ENCODE measurements around the gene GCNT2. TPM values are rescaled to one million over a fixed set of nuclear protein-coding genes. Genes with fewer than 3 reads are reported as not detected.
A peak's percentile ranks its signal among the peaks of the same experiment; 100 is the strongest.
"Not testable (repeated sequence)": the region's sequence is repeated elsewhere in the genome, so short reads cannot be mapped to it uniquely, and the experiment has no call there.

The GCNT2 gene
- total RNA-seq, 1 donor from 2014 or later = 42.2 TPM

DNA sequence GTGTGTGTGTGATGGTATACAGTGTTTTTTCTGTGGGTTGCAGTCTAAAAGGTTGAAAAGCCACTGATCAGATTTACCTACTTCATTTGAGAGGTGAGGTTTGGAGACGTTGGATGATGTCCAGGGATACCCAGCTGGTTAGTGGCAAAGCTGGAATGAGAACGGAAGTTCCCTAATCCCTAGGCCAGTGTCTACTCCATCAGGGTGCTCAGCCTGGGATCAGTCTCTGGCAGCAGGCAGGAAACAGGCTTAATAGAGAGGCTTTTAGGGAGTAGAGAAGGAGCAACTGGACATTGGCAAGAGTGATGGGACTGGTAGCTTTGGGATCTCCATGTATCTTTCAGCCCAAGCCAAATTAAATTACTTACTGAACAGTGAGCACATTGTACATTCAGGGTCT is 92.6 kb downstream of the GCNT2 start:
- no peak for DNase-seq

DNA sequence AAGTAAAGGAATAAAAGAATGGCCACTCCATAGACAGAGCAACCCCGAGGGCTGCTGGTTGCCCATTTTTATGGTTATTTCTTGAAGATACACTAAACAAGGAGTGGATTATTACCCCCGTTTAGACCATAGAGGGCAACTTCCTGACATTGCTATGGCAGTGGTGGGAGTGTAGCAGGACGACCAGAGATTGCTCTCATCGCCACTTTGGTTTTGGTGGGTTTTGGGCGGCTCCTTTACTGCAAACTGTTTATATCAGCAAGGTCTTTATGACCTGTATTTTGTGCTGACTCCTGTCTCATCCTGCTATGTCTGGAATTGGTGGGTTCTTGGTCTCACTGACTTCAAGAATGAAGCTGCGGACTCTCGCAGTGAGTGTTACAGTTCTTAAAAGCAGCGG is 94.5 kb downstream of the GCNT2 start:
- no peak for DNase-seq

DNA sequence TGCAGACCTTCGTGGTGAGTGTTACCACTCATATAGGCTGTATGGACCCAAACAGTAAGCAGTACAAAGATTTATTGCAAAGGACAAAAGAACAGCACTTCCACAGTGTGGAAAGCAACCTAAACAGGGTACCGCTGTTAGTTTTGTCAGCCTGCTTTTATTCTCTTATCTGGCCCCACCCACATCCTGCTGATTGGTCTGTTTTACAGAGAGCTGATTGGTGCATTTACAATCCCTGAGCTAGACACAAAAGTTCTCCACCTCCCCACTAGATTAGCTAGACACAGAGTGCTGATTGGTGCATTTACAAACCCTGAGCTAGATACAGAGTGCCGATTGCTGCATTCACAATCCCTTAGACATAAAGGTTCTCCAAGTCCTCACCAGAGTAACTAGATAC is 95.1 kb downstream of the GCNT2 start:
- not testable (repeated sequence) for DNase-seq

DNA sequence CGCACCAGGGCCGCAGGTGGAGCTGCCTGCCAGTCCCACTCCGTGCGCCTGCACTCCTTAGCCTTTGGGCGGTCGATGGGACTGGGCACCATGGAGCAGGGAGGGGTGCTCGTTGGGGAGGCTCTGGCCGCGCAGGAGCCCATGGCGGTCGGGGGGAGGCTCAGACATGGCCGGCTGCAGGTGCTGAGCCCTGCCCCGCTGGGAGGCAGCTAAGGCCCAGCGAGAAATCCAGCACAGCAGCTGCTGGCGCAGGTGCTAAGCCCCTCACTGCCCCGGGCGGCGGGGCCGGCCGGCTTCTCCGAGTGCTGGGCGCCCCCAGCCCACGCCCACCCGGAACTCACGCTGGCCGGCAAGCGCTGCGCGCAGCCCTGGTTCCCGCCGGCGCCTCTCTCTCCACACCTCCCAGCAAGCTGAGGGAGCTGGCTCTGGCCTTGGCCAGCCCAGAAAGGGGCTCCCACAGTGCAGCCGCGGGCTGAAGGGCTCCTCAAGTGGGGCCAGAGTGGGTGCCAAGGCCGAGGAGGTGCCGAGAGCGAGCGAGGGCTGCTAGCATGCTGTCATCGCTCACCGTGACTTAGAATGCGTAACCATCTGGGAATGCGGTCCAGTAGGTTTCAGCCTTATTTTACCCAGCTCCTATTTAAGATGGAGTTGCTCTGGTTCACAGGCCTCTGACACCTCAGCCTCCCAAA is 96.0 kb downstream of the GCNT2 start:
- DNase-seq = no peak

GRCh38 chr6:10618409-10618808 is 97.3 kb downstream of the GCNT2 start:
- DNase-seq = no peak

GRCh38 chr6:10621213-10621612 is 100.1 kb downstream of the GCNT2 start:
- peak; percentile 9 for DNase-seq

DNA sequence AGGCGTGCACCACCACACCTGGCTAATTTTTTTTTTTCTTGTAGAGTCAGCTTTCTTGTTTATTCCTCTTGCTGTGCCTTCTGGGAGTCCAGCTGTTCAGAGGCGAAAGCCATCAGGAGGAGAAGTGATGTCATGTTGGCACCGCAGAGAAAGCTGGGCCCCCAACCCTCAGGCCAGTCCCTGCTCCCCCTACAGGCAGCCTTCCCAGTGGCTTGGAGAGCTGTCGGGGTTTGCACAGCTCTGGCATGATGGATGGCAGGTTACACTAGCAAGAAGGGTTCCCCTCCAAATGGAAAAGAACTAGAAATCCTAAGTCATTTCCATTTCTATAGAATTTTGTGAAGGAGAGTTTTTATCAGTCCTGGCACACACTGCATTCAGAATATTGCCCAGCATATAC is 100.7 kb downstream of the GCNT2 start:
- DNase-seq = no peak

- no peak for DNase-seq
These were observed 103.7 kb downstream of the GCNT2 start for GRCh38 chr6:10624836-10625235.

- DNase-seq = no peak
These were observed 105.1 kb downstream of the GCNT2 start for GRCh38 chr6:10626154-10626741.

DNA sequence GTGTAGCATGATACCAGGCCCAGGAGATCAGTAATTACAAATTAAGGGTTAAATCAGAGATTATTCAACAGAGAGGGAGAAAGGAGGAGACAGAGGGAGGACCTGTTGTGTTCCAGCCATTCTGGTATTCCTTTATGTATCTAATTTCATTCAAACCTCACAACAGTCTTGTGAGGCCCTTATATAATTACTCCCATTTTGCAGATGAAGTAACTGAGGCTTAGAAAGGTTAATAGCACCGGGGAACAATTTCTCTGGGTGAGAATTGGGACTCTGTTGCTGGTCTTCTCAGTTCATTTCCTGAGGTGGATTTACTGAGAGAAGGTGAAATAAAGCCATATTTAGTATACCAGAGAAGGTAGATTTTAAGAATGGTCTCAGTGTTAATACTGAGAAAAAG is 106.6 kb downstream of the GCNT2 start:
- no peak for DNase-seq

DNA sequence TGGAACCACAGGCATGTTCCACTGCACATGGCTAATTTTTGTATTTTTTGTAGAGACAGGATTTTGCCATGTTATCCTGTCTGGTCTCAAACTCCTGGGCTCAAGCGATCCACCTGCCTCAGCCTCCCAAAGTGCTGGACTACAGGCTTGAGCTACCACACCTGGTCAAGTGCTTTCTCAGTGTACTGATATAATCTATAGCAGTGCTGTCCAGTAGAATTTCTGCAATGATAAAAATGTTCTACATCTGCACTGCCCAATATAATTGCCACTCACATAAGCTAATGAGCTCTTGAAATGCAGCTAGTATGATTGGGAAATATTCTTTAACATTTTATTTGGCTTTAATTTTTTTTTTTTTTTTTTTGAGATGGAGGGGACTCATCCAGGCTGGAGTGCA is 109.0 kb downstream of the GCNT2 start:
- no peak for DNase-seq

DNA sequence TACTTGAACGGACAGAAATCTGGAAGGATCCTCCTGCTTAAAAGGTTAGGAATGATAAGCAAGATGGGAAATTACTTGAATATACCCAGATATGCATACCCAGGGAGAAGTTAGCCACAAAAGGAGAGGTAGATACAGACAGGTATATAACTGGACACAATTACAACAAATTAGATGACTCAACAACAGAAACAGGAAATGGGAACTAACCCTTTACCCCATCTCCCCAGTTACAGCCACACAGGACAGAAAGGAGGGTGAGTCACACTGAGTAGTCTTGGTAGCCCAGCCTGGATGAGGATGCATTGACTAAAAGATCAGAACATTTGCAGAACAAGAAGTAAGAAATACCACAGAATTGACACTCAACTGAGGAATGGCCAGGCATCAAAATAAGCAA is 112.1 kb downstream of the GCNT2 start:
- DNase-seq = peak; percentile 81

GRCh38 chr6:10640412-10640811 is 119.3 kb downstream of the GCNT2 start:
- DNase-seq = no peak

DNA sequence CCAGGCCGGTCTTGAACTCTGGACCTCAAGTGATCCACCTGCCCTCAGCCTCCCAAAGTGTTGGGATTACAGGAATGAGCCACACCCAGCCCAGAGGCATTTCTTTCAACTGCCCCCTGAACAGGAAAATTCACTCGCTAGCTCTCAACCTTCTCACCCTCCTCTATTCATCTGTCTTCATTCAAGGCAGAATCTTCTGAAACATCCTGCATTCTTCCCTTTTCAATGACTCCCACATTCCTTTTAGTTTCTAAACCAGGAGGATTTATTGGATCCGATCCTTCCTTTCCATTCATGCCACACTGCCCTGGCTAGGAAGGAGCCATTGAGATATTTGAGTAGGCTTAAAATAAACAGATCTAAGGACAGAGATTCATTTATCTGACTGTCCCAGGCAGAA is 120.4 kb downstream of the GCNT2 start:
- DNase-seq = no peak

- DNase-seq = no peak
These were observed 122.1 kb downstream of the GCNT2 start for GRCh38 chr6:10643201-10643651.

GRCh38 chr6:10644225-10644624 is 123.1 kb downstream of the GCNT2 start:
- no peak for DNase-seq

DNA sequence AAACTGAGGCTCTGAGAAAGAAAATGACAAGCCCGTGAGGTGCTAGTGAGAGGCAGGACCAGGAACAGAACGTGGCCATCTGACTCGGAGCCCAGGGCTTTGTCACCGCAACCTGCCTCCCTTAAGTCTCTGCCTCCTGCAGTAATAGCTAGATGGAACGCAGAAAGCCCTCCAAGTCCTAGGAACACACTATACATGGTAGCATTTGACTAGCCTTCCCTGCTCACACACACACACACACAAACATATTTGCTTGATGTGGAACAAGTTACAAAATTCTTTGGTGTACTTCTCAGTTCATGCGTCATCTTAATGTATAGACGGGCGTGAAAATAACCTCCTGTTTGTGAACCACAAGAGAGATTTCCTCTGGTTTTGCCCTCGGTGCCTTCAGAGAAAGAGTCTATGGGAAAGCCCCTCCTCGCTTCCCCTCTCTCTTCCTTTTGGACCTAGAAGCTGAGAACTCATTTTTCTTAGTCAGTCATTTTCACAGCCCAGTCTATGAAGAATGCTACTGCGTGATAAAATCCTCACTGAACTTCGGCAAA is 134.4 kb downstream of the GCNT2 start:
- no peak for DNase-seq

- DNase-seq = no peak
These were observed 138.0 kb downstream of the GCNT2 start for GRCh38 chr6:10658910-10659698.

- peak; percentile 21 for DNase-seq
These were observed 138.7 kb downstream of the GCNT2 start for GRCh38 chr6:10659699-10660348.

DNA sequence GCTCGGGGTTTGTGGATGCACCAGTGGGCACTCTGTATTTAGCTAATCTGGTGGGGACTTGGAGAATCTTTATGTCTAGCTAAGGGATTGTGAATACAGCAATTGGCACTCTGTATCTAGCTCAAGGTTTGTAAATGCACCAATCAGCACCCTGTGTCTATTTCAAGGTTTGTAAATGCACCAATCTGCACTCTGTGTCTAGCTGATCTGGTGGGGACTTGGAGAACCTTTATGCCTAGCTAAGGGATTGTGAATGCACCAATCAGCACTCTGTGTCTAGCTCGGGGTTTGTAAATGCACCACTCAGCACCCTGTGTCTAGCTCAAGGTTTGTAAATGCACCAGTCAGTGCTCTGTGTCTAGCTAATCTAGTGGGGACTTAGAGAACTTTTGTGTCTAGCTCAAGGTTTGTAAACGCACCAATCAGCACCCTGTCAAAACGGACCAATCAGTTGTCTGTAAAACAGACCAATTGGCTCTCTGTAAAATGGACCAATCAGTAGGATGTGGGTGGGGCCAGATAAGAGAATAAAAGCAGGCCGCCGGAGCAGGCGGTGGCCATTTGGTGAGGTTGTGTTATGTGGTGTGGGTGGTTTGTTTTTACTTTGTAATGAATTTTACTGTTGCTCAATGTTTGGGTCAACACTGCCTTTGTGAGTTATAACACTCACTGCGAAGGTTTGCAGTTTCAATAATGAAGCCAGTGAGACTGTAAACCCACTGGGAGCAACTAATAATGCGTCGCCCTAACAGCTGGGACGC is 139.5 kb downstream of the GCNT2 start:
- not testable (repeated sequence) for DNase-seq

GRCh38 chr6:10662207-10662606 is 141.1 kb downstream of the GCNT2 start:
- no peak for DNase-seq

- no peak for DNase-seq
These were observed 141.6 kb downstream of the GCNT2 start for GRCh38 chr6:10662742-10663141.
